H1 (cell line): ENCODE measurements around the gene TIAM2. TPM values are rescaled to one million over a fixed set of nuclear protein-coding genes. Genes with fewer than 3 reads are reported as not detected.

Source experiments
- ASH2L ChIP-seq: fragments of 200-600, 300-600 bp; sonication (generic); IDR thresholded peaks from one replicate; pipeline ENCODE4 v1.7.1; 2017; ENCODE audit warnings: low read length
- JUN ChIP-seq: IDR thresholded peaks from 2 replicates; pipeline ENCODE4 v1.6.1; 2011; ENCODE audit warnings: low read depth, mild to moderate bottlenecking, improper control_type of control experiment, low read length
- RBBP5 ChIP-seq: IDR thresholded peaks from 2 replicates; pipeline ENCODE4 v1.7.1; 2012; ENCODE audit warnings: low read depth, mild to moderate bottlenecking, inconsistent platforms, low read length, moderate library complexity, borderline replicate concordance
- RFX5 ChIP-seq: IDR thresholded peaks from 2 replicates; pipeline ENCODE4 v1.6.1; 2011; ENCODE audit warnings: low read depth, low read length, improper control_type of control experiment, borderline replicate concordance
- SP1 ChIP-seq: IDR thresholded peaks from 2 replicates; pipeline ENCODE4 v1.6.1; 2011; ENCODE audit warnings: low read depth, low read length
- SP2 ChIP-seq: IDR thresholded peaks from 2 replicates; pipeline ENCODE4 v1.6.1; 2012; ENCODE audit warnings: mild to moderate bottlenecking, low read length, inconsistent platforms
- SUZ12 ChIP-seq: fragments of 200-600 bp; sonication (generic); IDR thresholded peaks from 2 replicates; pipeline ENCODE4 v1.6.1; 2012; ENCODE audit warnings: mild to moderate bottlenecking, inconsistent platforms, low read length, moderate library complexity, mixed read lengths
- polyA plus RNA-seq, 7 experiments: library from polyadenylated mRNA; depleted of rRNA in 3 of 7; stranded (reverse) in 5 of 7; unstranded in 2 of 7; fragments of >200 nt in 5 of 7; fragments of 200-250 nt in 2 of 7; gene quantifications; 1 replicate in 5 of 7; 2 replicates in 1 of 7; 4 replicates in 1 of 7; pipeline versions ENCODE4 v1.2.1 to v1.2.3, GENCODE V29; 2011 to 2013; ENCODE audit warnings: missing spikeins in 2 of 7, mixed read lengths in 2 of 7
- total RNA-seq: library from RNA; stranded (reverse); fragmentation: NEBNext Ultra II Directional; extraction: Animal tissue kit (Norgen Biotek cat#: 25700); gene quantifications from 2 replicates; pipeline ENCODE4 v1.2.1, GENCODE V29; 2021
- TF ChIP-seq, protein P1 (sequence below): fragments of 300-600 bp; sonication (generic); IDR thresholded peaks from 2 replicates; pipeline ENCODE4 v1.7.1; 2012; ENCODE audit warnings: low read length, moderate library complexity, mild to moderate bottlenecking, inconsistent platforms; ENCODE audit not compliant: insufficient replicate concordance
- TF ChIP-seq, protein P2 (sequence below): IDR thresholded peaks from 2 replicates; pipeline ENCODE4 v1.6.1; 2012; ENCODE audit warnings: inconsistent platforms

The TIAM2 gene
- total and polyA plus RNA-seq, 2 of the 8 experiments (the other 6 are each of a cell fraction or from before 2014, with no cell fraction given), result 7.4 to 23.9 TPM

DNA sequence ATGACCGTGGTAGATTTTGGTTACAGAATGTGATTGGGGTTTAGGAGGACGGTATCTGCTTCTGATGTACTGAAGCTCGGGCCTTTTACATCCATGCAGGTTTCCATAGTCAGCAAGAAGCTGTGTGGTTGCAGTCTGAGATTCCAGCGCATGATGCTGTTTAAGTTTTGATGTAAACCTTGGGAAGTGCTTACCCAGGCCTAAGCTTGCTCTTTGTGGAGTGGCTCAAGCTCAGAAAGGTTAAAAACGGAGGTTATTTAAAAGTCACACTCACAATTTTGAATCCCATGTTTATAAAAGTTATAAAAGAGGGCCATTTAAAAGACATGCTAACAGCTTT lies 121.4 kb downstream of the TIAM2 start (continued):
- TF ChIP-seq, protein P1, sequence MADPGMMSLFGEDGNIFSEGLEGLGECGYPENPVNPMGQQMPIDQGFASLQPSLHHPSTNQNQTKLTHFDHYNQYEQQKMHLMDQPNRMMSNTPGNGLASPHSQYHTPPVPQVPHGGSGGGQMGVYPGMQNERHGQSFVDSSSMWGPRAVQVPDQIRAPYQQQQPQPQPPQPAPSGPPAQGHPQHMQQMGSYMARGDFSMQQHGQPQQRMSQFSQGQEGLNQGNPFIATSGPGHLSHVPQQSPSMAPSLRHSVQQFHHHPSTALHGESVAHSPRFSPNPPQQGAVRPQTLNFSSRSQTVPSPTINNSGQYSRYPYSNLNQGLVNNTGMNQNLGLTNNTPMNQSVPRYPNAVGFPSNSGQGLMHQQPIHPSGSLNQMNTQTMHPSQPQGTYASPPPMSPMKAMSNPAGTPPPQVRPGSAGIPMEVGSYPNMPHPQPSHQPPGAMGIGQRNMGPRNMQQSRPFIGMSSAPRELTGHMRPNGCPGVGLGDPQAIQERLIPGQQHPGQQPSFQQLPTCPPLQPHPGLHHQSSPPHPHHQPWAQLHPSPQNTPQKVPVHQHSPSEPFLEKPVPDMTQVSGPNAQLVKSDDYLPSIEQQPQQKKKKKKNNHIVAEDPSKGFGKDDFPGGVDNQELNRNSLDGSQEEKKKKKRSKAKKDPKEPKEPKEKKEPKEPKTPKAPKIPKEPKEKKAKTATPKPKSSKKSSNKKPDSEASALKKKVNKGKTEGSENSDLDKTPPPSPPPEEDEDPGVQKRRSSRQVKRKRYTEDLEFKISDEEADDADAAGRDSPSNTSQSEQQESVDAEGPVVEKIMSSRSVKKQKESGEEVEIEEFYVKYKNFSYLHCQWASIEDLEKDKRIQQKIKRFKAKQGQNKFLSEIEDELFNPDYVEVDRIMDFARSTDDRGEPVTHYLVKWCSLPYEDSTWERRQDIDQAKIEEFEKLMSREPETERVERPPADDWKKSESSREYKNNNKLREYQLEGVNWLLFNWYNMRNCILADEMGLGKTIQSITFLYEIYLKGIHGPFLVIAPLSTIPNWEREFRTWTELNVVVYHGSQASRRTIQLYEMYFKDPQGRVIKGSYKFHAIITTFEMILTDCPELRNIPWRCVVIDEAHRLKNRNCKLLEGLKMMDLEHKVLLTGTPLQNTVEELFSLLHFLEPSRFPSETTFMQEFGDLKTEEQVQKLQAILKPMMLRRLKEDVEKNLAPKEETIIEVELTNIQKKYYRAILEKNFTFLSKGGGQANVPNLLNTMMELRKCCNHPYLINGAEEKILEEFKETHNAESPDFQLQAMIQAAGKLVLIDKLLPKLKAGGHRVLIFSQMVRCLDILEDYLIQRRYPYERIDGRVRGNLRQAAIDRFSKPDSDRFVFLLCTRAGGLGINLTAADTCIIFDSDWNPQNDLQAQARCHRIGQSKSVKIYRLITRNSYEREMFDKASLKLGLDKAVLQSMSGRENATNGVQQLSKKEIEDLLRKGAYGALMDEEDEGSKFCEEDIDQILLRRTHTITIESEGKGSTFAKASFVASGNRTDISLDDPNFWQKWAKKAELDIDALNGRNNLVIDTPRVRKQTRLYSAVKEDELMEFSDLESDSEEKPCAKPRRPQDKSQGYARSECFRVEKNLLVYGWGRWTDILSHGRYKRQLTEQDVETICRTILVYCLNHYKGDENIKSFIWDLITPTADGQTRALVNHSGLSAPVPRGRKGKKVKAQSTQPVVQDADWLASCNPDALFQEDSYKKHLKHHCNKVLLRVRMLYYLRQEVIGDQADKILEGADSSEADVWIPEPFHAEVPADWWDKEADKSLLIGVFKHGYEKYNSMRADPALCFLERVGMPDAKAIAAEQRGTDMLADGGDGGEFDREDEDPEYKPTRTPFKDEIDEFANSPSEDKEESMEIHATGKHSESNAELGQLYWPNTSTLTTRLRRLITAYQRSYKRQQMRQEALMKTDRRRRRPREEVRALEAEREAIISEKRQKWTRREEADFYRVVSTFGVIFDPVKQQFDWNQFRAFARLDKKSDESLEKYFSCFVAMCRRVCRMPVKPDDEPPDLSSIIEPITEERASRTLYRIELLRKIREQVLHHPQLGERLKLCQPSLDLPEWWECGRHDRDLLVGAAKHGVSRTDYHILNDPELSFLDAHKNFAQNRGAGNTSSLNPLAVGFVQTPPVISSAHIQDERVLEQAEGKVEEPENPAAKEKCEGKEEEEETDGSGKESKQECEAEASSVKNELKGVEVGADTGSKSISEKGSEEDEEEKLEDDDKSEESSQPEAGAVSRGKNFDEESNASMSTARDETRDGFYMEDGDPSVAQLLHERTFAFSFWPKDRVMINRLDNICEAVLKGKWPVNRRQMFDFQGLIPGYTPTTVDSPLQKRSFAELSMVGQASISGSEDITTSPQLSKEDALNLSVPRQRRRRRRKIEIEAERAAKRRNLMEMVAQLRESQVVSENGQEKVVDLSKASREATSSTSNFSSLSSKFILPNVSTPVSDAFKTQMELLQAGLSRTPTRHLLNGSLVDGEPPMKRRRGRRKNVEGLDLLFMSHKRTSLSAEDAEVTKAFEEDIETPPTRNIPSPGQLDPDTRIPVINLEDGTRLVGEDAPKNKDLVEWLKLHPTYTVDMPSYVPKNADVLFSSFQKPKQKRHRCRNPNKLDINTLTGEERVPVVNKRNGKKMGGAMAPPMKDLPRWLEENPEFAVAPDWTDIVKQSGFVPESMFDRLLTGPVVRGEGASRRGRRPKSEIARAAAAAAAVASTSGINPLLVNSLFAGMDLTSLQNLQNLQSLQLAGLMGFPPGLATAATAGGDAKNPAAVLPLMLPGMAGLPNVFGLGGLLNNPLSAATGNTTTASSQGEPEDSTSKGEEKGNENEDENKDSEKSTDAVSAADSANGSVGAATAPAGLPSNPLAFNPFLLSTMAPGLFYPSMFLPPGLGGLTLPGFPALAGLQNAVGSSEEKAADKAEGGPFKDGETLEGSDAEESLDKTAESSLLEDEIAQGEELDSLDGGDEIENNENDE, result no peak
- TF ChIP-seq SUZ12 (no peak), ASH2L (no peak), RBBP5 (no peak), JUN (no peak), RFX5 (no peak), SP1 (no peak), SP2 (no peak)
- TF ChIP-seq, protein P2, sequence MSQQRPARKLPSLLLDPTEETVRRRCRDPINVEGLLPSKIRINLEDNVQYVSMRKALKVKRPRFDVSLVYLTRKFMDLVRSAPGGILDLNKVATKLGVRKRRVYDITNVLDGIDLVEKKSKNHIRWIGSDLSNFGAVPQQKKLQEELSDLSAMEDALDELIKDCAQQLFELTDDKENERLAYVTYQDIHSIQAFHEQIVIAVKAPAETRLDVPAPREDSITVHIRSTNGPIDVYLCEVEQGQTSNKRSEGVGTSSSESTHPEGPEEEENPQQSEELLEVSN, result no peak
